ENCODE results near the gene BAK1. TPM values are rescaled to one million over a fixed set of nuclear protein-coding genes. Genes with fewer than 3 reads are reported as not detected.

The BAK1 gene
- polyA plus RNA-seq (ENCODE audit: insufficient read length in 3 of 3), result 10 to 100 TPM; 22.0 to 24.4 (median 23.7) TPM

DNA sequence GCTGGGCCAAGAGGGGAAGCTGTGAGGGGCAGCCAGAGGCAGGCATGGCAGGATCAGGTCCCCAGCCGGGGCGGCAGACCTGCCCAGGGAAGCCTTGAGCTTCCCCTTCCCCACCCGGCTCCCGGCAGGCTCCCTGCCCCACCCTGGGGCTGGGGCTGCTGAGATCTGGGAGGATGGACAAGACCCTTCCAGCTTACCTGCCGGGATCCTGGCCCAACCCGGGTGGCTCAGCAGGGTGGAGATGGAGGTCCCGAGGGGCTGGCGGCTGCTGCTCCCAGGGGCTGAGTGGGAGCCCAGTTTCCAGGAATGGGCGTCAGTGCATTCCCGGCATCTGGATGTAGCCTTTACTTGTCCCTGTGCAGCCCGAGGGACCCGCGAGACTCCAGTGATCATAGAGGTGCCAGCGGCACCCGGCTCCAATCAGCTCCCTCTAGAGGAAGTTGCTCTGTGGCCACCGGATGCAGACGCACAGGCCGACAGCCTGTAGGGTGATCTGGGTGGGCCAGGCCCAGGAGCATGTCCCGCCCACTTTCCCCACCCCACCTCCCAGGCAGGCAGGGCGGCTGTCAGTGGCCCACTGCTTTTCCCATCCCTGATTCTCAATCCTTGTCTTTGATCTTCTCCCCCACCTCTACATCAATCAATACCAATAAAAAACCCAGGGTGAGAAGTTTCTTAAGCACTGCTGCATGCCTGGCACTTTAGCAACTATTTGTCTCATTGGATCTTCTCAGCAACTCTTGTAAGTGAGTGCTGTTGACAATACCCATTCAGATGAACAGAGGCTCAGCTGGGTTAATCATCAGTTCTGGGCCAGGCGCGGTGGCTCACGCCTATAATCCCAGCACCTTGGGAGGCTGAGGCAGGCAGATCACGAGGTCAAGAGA is at the start of gene BAK1:
TSS of gene BAK1 (minus strand) at position 449 of the 887 bp plus-strand sequence. CDS start 2,672 bp downstream, outside the sequence.
- DNase-seq (ENCODE audit: low read depth in 3 of 3, low spot score in 2 of 3), result peak in 1 of 3 donors; percentile 83

DNA sequence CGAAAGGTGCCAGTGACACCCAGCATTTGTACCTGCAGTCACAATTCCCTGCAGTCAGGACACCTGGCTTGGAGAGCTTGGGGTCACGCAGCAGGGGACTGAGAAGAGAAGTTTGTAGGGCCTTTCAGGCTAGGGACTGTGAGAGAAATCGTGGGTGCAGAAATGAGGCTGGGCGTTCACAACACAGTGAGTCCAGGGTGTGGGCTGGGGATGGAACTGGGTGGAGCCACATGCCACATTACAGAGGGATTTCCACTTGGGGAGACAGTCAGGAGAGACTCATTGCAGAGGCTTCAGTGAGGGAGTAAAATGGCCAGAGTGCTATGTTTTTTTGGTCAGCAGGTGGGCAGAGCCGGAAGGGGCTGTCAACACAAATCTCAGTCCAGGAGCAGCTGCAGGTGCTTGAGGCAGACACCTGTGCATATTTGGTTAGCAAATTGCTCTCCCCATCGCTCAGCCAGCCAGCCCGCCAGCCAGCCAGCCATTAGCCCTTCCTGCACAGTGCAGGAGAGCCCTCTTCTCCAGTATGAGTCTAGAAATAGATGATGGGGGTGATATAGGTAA is 48.4 kb upstream of the BAK1 start:
- no peak for DNase-seq (ENCODE audit: low read depth in 3 of 3, low spot score in 2 of 3)

DNA sequence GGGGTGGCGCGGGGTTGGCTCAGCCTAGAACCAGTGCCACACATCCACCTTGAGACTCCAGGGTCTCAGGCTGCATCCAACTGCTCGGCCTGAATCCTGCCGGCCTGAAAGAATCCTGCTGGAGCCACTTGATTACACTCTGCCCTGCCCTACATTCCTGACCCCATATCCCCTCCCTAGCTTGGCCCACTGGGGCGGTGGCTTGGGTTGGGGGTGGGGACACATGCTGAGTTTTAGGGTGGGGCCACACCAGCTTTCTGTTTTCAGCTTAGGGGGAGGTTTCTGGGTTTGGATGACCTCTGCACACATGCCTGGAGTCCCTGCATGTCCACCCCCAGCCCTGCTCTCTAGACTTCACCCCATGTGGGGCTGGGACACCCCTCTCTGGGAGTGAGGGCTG is 47.8 kb upstream of the BAK1 start:
- DNase-seq (ENCODE audit: low read depth in 3 of 3, low spot score in 2 of 3), result no peak

DNA sequence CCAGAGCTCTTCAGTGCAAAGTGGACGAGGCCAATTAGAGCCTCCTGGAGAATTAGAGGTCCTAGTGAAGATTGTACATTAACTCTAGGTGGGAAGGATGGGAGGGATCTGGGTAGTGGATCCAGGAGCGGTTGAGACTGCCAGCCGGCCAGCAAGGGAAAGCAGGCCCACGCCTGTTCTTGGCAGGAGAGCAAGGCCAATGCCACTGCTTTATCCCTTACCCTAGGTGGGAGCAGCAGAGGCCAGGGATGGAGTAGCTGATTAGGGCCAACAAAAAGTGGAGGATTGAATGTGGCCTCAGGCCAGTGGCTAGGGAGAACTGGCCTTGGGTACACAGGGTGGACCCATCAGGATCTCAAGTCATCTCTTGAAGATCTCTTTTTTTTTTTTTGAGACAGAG is 44.8 kb upstream of the BAK1 start:
- DNase-seq (ENCODE audit: low read depth in 3 of 3, low spot score in 2 of 3), result no peak

DNA sequence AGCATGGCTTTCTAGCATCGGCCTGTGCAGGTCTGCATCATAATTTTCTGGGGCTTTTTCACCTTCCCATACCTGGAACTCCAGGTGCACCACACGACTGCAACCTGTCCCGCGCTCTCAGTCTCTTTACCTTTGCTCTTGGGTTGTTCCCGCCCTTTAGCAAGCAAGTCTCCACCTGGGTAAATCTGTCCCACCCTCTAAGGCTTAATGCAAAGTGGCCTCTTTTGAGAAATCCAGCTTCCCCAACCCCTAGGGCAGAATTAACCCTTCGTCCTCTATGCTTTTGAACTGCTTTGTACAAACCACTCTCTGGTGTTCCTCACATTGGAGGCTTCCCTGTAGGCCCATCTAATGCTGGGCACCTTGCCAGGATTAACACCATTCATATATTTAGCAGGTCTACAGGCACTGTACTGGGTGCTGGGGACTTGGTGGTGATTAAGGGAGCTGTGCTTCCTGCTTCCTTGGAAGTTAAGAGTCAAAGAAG is 43.9 kb upstream of the BAK1 start:
- no peak for DNase-seq (ENCODE audit: low read depth in 3 of 3, low spot score in 2 of 3)

DNA sequence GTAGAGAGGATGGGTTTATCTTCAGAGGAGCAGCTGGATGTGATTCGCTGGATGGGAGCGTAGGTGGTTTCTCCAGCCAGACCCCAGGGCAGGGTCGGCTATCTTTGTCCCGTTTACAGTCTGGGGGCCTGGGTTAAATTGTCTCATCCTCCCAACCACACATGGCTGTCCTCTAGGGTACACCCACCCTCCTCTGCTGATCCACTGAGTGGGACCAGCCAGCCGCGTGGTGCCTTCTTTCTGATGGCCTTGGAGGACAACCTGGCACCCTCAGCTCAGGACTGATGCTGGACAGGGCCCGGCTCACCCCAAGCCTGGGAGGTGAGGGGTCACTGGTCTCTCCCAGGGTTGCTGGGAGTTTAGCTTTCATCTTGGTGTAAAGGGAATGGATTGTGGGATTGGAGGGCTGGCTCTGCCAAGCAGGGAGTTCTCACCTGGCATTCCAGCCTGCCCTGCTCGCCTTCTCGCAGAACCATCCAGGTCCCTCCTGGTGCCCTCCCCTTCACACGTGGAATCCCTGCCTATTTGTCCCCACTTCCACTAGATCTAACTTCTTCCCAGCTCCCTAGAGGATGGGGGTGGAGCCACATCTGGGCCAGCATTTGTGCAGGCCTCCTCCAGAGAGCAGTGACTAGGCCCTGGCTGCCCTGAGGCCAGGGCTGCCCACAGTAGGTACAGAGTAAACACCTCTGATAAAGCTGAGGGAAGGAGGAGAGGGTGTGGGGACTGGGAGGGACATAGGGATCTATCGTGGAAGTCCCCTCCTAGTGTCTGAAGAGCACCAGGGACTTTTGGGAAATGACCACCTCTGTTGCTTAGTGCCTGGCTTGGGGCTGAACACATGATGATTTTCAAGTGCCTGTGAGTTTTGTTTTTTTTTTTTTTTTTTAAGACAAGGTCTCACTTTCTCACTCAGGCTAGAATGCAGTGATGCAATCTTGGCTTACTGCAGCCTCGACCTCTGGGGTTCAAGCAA is 42.7 kb upstream of the BAK1 start:
- no peak for DNase-seq (ENCODE audit: low read depth in 3 of 3, low spot score in 2 of 3)

DNA sequence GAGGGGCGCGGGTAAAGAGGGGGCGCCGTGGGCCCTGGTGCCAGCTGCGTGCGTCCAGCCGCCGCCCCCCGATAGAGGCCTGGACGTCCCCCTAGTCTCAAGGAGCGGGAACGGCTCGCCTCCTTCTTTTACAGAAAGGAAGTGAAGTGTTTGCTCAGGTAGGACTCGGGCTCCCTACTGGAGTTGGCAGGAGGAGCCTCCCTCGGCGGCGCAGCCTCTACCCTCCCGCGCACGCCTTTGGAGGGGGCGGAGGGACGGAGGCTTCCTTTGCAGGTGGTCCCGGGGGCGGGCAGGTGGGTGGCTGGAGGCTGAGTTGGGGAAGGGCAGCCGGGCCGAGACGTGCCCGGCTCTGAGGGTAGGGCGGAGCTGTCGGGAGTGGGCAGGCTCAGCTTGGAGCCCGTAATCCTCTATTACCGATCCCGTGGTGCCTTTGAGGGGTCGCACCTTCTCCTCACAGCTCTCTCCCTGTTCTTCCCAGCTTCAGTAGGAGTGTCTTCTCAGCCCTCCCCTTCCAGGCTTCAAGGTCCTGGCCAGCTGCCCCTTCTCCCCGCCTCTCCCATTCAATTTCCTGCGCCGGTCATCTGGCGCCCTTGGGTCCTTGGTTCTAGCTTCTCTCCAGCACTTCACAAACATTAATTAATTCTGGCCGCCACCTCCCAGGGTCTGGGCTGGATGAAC is 41.8 kb upstream of the BAK1 start:
- DNase-seq (ENCODE audit: low read depth in 3 of 3, low spot score in 2 of 3), result no peak

DNA sequence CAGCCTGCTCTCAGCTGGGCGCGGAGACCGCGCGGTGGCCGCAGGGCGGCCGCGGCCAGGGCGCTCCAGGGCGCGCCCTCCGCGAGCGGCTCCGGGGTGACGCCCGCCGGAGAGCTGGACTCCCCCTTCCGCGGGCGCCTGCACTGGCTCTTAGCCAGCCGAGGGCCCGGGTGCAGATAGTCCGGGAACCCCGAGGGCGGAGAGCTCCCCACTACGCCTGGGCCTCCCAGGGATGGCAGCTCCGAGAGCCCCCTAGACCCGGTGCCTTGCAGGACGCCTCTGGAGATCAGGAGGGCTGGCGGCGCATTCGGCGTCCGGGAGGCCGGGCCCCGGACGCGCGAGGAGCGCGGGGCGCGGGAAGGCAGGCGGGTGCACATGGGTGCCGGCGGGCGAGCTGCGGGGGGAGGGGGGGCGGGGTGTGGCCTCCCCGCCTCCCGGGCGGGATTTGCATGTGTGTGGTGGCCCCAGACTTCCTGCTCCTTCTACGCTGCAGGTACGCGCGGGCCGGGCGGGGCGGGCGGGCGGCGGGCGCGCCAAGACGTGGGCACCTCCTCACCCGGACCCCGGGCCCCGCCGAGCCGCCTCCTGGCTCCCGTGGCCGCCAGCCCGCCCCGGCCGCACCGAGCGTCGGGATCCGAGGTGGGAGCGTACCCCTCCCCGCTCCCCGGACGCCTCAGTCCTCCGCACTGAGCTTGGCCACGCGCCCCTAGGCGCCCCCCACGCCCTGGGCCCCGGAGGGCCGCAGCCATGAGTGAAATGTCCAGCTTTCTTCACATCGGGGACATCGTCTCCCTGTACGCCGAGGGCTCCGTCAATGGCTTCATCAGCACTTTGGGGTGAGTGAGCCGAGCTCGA is 41.0 kb upstream of the BAK1 start, which contains the start of gene ITPR3:
TSS of gene ITPR3 (plus strand) at position 467 of the 855 bp plus-strand sequence. CDS start at position 748, 281 bp downstream.
- no peak for DNase-seq (ENCODE audit: low read depth in 3 of 3, low spot score in 2 of 3)

DNA sequence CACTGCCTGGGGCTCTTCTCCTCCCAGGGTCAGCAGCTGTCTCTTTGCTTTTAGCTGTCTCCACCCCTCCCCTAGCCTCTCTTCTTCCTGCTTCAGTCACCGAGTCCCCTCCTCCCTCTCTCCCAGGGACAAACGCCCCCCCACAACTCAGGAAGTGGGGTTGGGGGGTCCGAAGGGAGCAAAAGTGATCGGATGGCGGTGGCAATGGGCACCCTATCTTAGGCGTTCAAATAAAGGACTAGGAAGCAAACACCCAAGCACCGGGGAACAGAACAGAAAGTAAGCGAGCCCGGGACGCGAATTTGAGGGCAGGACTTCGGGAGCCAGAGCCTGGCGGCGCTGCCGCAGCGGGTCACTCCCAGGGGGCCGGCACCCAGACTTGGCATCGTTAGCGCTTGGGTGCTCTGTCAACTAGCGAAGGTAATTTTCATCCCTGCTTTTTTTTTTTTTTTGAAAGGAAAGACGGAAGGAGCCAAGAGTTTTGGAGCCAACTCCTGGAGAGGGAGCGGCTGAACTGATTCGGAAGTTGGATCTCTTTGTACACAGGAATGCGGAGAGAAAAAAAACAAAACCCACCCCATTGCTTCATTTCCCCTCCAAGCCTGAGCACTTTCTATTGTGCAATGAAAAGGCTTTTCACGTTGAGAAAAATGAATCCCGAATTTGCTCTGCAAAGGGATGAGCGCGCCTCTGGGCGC is 40.2 kb upstream of the BAK1 start:
- no peak for DNase-seq (ENCODE audit: low read depth in 3 of 3, low spot score in 2 of 3)

DNA sequence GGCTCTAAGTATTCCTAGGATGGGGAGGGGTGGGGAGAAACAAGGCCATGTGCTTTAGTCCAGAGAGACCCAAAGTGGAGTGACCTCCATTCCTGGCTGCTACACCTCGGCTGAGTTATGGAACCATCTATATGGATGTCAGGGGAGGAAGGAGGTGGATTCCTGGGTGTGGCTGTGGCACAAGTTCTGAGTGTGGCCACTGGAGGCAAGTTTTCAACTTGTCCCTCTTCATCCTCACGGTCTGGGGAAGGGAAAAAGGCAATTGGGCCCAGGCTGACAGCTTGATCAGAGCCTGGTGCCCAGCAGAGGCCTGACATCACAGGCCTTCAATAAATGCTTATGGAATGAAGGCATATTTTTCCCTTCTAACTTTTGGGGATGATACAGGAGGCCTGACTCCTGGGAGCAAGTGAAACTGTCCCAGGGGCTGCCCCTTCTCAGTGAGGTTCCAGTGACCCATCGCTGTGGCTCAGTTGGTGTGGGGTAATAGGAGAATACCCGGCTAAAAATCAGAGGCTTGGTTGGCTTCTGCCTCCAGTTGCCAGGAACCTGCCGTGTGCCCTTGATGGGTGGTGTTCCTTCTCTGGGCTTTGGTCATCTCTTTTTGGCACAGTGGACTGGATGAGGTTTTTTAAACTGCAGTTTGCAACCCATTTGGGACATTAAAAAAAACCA is 39.2 kb upstream of the BAK1 start:
- no peak for DNase-seq (ENCODE audit: low read depth in 3 of 3, low spot score in 2 of 3)

DNA sequence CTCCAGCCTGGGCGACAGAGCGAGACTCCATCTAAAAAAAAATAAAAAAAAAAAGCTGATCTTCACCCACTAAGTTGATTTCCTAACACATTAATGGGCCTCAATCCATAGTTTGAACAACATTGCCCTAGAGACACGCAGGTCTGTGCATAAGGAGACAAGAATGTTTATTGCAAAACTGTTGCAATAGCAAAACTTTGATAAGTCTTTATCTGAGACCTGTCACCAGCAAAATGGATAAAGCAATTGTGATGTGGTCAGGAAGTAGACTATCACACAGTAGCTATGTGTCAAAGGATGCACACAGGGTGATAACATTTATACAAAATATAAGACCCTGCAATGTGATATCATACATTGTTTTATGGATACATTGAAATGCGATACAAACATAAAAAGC is 36.8 kb upstream of the BAK1 start:
- no peak for DNase-seq (ENCODE audit: low read depth in 3 of 3, low spot score in 2 of 3)

DNA sequence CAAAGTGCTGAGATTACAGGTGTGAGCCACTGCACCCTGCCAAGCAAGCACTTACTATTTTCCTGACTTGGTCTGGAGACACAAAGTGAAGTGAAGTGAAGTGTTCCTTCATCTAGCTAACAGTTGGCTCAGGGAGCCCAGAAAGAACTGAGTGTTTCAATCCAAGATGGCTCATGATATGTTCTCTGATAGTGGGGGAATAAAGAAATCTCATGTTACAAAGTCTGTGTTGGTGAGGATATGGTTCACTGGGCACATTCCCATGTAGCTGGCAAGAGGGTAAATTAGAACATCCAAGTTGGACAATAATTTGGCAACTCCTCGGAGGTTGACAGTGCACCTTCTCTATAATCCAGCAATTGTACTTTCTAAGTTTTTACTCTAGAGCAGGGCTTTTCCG is 36.0 kb upstream of the BAK1 start:
- DNase-seq (ENCODE audit: low read depth in 3 of 3, low spot score in 2 of 3), result no peak

DNA sequence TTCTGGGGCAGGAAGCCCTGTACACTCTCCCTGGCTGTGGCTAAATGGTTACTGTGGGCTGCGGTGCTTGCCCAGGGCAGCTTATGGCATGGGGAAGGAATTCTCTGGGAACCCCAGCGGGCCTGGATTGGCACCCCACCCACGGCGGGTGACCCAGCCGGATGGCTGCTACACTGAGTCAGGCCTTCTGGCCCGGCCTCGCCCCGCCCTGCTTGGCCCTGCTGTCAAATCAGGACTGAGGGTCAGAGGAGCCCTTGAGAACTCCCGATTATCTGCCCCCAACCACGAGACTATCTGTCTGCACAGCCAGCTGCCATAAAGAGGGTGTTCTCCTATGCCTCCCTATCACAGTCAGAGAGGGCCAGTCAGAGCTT is 33.7 kb upstream of the BAK1 start:
- DNase-seq (ENCODE audit: low read depth in 3 of 3, low spot score in 2 of 3), result no peak

DNA sequence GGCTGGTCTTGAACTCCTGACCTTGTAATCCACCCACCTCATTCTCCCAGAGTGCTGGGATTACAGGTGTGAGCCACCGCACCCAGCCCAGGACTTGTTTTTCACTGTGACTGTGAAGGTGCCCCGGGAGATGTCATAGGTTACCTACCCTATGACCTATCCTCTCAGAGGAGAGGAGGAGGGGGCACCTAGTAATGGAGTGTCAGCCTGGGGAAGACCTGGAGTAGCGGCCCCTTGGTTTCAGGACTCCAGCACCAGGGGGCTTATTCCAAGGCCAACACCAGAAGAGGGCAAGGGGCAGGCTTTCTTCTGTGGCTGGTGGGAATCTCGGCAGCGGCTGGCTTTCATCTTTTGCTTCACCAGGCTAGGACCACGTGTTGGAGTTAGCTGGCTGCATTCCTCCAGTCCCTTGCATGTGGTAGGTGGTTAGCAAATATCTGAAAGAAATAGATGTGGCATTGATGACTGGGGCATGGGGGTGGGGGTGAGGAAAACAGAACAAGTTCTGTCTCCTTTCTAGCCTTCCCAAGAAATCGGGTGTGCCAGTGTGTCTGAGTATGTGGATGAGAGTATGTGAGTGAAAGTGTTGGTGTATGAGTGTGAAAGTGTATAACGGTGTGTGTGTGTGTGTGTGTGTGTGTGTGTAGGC is 33.2 kb upstream of the BAK1 start:
- no peak for DNase-seq (ENCODE audit: low read depth in 3 of 3, low spot score in 2 of 3)

DNA sequence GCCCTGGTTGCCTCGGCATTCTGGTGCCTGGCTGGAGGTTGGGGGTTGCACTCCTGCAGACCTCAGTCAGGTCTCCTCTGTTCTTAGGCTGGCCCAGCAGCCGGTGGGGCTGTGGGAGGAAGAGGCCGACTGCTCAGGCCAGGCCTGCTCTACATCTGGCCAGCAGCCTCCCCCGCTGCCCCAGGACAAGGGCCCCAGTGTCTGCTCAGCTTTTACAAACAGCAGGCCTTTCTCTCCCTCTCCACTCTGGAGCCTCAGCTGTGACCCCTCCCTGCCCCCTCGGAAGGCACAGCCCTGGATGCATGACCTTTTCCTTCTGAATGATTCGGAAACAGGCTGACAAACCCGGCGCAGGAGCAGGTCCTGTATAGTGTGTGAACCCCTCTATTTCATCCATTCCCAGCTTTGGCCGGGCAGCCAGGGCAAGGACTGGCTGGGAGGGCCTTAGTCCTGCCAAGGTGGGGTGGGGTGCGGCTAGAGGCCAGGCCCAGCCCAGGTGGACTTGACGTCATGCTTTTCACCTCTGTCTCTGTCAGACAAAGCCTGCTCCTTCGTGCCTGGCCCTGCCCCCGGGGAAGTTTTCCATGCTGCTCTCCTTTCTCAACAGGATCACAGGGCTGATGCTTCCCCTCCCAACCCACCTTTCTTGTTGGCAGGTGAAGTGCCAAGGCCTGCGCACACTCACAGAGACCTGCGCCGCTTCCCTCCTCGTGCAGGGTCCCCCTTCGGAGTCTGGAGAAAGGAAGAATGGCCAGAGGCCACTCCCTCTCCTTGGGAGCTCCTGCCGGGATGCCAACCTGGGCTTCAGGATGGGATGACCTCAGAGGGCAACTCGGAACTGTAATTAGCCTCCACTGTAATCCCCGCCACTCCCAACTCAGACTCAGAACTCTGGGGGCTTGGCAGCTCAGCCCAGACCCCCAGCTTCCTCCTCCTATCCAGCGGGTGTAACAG is 31.0 kb upstream of the BAK1 start:
- DNase-seq (ENCODE audit: low read depth in 3 of 3, low spot score in 2 of 3), result no peak

DNA sequence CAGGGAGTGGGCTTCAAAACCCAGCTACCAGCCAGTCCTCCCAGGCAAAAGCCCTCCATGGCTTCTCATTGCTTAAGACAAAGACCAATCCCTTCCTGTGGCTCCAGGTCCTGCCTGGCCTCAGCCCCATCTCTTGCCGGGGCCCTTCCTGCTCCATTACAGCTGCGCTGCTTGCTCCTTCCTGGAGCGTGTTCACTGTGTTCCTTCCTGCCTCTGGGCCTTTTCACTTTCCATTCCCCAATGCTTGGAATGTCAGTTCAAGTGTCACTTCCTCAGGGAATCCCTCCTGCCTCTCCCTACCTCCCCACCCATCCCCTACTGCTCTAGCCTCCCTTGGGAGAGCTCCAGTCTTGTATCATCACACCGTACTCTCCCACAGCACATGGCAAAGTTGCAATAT is 30.0 kb upstream of the BAK1 start:
- no peak for DNase-seq (ENCODE audit: low read depth in 3 of 3, low spot score in 2 of 3)

DNA sequence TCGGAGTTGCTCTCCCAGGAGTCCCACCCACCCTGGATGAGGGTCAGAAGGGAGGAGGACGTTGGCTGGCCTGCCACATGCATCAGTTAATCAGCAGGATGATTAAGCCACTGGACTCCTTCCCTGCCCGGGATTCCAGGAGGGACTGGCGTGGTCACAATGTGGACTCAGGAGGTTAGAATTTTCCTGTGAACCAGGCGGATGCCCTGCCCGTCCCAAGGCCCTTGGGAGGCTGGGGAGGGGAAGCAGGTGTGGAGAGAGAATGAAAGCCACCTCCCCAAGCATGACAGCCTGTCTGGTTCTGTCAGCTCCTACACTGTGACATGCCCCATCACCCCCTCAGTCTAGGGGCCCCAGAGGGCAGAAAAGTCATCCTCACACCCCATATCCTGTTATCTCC is 29.5 kb upstream of the BAK1 start:
- no peak for DNase-seq (ENCODE audit: low read depth in 3 of 3, low spot score in 2 of 3)
